ENCODE results near the gene PCNX1.
A peak's percentile ranks its signal among the peaks of the same experiment; 100 is the strongest.

The PCNX1 gene

GRCh38 chr14:70889555-70889954 is 17.7 kb upstream of the PCNX1 start:
- FAIRE-seq = no peak

- FAIRE-seq = no peak
Measured at GRCh38 chr14:70890826-70891659, 16.2 kb upstream of the PCNX1 start.

GRCh38 chr14:70891737-70892136 is 15.5 kb upstream of the PCNX1 start:
- no peak for FAIRE-seq

GRCh38 chr14:70893062-70893845 is 14.0 kb upstream of the PCNX1 start:
- no peak for FAIRE-seq

- FAIRE-seq = no peak
Measured at GRCh38 chr14:70893858-70894291, 13.4 kb upstream of the PCNX1 start.

GRCh38 chr14:70894868-70895267 is 12.4 kb upstream of the PCNX1 start:
- no peak for FAIRE-seq

GRCh38 chr14:70896317-70896716 is 10.9 kb upstream of the PCNX1 start:
- FAIRE-seq = no peak

GRCh38 chr14:70896981-70897380 is 10.3 kb upstream of the PCNX1 start:
- FAIRE-seq = no peak

GRCh38 chr14:70897464-70897863 is 9.8 kb upstream of the PCNX1 start:
- no peak for FAIRE-seq

GRCh38 chr14:70898111-70898745 is 9.0 kb upstream of the PCNX1 start:
- no peak for FAIRE-seq

GRCh38 chr14:70901269-70901668 is 6.0 kb upstream of the PCNX1 start:
- no peak for FAIRE-seq

- no peak for FAIRE-seq
Measured at GRCh38 chr14:70902184-70902583, 5.1 kb upstream of the PCNX1 start.

GRCh38 chr14:70904373-70904772 is 2.9 kb upstream of the PCNX1 start:
- FAIRE-seq = no peak

GRCh38 chr14:70905301-70905700 is 2.0 kb upstream of the PCNX1 start:
- FAIRE-seq = no peak

GRCh38 chr14:70906793-70907175 is 475 bp upstream of the PCNX1 start:
- no peak for FAIRE-seq

- FAIRE-seq = no peak
Measured at GRCh38 chr14:70907996-70908934, 1.0 kb downstream of the PCNX1 start.

GRCh38 chr14:70908935-70909641 is 1.8 kb downstream of the PCNX1 start:
- peak; percentile 6 for FAIRE-seq

GRCh38 chr14:70909733-70910614 is 2.7 kb downstream of the PCNX1 start:
- FAIRE-seq = no peak

GRCh38 chr14:70915415-70915814 is 8.2 kb downstream of the PCNX1 start:
- FAIRE-seq = peak; percentile 28

- no peak for FAIRE-seq
Measured at GRCh38 chr14:70916300-70916699, 9.0 kb downstream of the PCNX1 start.

- no peak for FAIRE-seq
Measured at GRCh38 chr14:70916799-70917198, 9.5 kb downstream of the PCNX1 start.
